Measurements from ENCODE around the gene SMPX.

SMPX gene

DNA sequence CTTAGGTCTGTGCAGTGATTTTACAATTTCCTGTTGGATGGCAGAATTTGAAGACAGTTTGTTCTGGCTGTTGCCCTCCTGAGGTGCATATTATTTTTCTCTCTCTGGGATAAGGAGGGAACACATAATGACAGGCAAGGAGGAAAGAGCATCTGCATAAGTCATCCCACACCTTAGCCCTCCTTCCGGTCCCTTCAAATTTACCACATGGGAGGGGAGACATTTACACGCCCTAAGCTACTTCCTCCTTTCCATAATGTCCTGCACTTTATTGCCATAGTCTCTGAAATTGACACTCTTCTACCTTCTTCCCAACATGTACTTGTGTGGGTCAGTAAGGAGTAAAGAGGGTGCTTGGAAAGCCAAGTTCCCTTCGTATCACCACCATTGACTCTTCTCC is 13.9 kb downstream of the SMPX start:
- DNase-seq (ENCODE audit: low spot score) = no peak

DNA sequence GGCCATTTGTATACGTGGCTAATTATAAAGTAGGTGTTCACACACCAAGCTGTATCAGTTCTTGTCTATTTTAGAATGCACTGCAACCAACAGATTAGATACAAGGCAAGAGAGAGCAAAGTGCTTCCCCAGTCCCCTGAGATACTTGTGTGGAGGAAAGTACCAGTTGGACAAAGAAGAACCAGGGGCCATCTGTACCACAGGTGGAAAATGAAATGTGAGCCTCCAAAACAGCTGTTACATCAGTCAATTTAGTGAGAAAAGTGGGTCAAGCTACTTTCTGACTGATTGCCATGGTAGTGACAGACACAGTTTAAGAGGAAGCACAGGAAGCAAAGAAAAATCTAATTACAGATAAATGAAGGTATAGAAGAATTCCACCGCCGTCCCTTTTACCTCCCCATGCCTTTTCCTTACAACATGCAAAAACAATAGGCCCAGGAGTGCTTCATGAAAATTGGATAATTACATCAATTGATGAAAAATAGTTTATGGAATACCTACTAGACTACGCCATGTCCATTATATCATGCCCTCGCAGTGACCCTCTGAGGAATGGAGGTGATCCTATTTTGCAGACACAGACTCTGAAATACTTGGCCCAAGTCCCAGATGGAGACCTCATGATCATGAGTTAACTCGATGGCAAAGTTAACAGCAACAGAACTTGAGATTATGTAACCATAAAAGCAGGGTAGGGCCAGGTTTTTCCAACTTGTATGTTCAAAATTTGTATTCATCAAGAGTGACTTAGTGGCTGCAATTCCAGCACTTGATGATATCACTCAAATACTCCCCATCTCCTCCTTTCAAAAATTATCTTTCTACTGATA is 15.8 kb downstream of the SMPX start:
- no peak for DNase-seq (ENCODE audit: low spot score)

DNA sequence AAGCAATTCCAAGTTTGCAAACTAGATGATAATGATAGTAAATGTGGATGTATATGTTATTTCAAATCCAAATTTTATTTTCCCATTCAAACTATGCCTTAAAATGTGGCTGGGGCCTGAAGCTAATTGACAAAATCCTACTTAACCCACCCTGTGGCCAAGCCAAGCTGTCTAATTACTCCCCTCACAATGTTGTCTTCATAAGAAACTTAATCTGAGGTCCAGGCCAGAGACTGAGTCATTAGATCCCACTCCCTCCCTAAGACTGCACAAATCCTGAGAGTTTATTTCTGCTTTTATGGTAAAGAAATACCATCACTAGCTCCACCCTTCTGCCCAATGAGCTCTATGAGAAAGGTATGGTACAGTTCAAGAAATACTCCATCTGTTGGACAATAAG is 16.6 kb downstream of the SMPX start:
- DNase-seq (ENCODE audit: low spot score) = no peak

DNA sequence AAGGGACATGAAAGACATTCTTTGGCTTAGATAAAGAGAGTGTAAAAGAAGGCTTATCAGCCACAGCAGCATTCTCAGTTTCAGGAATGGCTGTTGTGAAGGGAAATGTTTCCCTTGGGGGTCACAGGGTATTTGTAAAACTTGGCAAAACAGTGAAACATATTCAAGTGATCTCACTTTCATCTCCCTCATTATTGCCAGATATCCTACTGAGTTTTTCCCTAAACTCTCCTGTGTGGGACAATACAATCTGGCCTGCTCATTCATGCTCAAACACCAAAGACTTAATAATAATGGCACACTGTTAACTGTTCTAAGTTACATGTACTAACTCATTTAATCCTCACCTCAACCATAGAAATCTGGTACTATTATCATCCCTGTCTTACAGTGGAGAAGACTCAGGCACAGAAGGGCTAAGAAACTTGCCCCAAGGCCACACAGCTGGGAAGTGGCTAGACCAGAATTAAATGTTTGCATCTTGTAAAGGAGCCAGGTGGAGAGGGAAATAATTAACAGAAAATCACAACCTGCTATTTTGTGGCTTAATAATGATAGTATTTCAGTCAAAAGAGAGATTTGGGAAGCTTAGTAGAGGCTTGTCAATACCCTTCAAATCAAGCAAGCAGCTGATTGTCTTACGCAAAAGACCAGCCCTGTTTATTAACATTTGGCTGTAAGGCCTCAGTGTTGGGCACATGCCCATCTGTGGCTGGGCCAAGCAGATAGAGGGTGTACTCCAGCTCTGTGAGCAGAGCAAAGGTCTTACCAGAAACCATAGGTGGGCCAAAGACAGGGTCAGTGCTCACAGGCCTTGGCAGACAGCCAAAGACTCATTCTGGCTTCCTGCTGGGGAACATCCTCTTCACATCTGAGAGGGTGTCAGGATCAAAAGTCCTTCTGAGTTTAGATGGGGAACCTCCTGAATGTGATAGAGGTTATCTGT is 17.3 kb downstream of the SMPX start:
- DNase-seq (ENCODE audit: low spot score) = peak; percentile 58

DNA sequence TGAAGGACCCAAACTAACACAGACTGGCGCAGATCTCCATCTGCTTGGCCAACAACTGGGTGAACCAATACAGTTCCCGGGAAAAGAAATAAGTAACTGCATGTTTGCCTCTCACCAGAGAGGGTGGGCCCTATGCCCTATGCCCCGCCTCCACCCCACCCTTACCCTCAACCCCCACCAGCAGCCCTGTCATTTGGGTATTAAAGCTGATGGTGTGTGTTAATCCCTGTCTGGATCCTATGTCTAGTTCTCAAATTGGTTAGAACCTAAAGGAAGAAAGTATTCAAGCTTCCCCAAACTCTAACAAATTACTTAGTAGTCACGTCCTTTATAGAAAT is 19.0 kb downstream of the SMPX start:
- no peak for DNase-seq (ENCODE audit: low spot score)

DNA sequence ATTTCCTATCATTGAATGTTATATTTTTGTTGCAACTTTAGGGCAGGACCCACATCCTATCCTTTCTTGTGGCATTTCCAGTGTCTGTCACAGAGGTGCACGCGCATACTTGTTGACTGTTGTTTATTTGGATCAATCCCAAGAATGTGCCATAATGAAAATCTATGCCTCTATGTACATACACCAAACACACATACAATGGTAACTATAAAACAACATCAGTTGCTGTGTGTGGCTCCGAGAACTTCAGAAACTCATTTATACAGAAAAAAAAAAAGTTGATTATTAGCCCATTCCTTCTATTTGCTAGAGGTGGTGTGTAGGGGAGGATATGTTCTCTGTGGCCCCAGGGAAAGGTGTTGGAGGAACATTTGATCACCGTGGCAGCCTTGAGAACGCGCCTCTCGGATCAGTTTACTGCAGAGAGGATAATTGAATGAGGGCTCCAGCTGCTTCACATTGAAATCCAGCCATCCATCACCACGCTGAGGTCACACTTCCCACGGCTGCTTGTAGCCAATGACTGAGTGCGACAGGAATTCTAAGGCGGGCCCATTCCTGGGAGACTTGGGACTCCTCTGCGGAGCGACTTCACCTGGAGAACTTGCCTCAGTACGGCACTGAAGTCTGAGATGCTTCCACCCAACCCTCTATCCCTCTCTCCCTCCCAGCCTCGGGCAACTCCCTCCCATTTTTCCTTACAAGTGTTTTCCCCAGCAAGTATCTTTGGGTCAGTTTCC is 19.5 kb downstream of the SMPX start:
- no peak for DNase-seq (ENCODE audit: low spot score)

DNA sequence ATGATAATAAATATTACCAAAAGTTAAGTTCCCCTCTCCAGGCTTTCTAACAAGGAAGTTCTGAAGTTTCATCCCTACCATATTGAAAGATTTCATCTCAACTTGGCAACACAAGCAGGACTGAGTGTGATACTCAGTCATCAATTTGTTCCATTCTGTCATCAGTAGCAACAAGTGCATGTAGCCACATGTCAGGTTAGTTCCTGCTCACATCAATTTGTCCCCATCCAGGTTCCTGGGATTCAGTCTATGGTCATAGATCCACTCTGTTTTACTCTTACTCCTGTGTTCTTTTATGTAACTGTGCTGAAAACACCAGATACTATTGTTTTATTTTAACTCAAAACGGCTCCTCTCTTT is 22.2 kb downstream of the SMPX start:
- no peak for DNase-seq (ENCODE audit: low spot score)

DNA sequence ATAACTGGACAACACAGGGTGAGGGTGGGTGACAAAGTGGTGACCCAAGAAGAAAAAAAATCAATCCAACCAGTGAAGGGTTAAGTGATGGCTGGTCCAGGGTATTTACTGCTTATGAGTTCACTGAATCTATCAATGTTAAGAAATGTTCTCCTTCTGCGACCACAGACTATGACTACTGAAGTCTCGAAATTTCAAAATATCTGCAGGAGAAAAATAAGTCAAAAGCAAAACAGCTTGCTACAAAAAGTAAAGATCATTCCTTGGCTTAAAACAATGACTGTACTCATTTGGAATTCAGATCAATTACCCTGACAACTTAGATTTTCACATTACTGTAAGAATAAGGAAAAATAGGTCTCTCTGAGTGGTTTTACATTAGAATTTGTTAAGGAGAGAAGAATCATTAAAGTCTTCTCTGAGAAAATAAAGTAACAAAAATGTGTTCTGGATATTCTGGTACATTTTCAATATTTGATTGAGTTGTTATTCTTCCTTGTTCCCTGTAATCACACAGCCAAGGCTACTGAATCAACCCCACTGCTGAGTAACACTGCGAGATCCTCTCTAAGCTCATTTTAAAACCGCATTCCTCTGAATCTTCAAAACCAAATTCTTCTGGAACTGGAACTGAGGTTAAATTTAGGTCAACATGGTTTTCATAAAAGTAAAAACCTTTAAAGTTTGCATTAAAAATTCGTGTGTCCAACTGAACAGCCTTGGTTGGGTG is 22.7 kb downstream of the SMPX start:
- DNase-seq (ENCODE audit: low spot score) = no peak

DNA sequence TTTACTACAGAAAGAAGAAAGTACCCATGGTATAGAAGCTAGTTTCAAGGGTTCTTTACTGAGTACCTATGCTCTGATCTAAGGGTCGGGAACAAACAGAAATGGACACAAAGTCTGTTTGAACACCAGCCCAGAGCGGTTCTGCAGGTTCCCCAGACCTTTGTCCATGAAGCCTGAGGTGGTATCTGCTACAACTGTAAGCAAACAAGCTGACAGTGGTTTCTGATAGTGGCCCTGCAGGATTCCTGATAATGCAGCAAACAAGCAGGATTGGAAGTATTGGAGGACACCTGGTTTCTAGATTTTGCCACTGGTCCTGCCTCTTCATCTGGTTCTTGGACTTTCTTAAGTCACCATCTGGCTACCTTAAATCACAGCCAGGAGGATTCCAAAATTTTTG is 23.7 kb downstream of the SMPX start:
- no peak for DNase-seq (ENCODE audit: low spot score)

DNA sequence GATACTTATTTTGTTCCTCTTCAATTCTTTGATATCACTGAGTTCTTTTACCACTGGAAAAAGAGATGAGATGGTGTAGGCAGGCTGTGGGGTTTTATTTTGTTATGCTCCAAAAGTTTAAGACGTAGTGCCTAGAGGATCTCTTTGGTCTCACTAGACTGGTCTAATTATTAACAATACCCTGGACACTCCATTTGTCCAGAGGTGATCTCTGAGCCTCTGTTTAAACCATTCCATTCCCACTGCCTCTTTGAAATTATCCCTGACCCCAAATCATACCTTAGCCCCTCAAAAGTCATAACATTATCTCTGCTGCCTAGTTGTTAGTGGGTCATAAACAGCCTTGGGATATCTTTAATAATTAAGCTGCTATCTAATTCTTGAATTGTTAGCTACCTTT is 24.2 kb downstream of the SMPX start:
- no peak for DNase-seq (ENCODE audit: low spot score)

DNA sequence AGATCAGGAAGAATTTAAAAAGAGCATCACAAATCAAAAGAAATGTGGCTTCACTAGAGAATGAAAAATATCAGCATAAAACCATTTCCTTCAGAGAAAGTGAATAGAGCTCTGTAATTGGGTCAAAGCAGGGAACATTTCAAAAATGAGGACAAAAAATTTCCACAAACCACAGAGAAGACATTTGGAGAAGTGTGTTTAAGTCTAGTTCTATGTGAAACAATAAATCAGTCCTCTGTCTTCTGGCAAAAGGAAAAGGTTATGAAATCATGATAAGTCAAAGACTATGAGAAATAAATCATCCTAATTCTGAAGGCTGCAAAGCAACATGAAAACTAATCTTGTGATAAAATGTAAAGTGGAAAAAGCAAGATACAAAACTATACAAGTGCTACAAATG is 27.9 kb downstream of the SMPX start:
- peak; percentile 44 for DNase-seq (ENCODE audit: low spot score)

DNA sequence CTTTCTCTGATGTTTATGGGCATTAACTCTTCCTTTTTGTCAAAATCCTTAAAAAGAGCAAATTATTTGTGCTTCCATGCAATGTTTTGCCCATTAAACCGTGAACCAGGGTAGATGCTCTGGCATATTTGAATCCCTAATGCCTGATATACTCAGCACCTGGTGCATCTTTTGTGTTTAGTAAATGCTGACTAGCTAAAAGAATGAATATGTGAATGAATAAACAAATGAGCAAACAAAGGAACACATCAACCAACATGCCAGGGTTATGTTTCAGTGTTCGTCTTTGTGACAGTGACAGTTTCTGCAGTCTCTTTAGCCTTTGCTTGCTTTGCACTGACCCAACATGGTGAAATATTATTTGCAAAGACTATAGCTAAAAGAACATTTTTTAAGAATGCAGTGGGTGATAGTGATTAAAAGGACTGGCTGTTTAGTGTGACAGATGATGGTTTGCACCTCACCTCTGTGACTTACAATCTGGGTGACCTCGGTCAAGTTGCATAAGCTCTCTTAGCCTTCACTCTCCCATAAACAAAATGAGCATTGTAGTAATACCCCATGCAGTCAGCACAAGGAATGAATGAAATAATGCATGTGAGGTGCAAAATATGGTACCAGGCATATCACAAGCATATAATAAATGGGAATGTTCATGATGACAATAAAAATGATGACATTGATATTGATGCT is 29.5 kb downstream of the SMPX start:
- DNase-seq (ENCODE audit: low spot score) = peak; percentile 19

DNA sequence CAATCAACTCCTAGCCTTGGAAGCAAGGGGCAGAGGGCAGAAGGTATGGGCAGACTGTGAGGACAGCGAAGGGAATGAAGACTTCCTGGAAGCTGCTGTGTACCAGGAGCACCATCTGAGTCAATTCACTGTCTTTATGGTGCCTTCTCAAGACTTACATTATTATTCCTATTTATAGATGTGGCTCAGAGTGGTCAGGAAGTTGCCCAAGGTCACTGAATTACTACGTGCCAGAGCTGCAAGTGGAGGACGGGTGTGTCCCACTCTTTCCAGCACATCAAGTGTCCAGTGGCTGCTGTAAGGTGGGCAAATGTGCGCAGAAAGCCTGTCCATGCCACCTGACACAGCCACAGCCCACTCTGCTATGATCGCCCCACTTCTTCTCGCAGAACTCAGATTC is 32.0 kb downstream of the SMPX start:
- no peak for DNase-seq (ENCODE audit: low spot score)

DNA sequence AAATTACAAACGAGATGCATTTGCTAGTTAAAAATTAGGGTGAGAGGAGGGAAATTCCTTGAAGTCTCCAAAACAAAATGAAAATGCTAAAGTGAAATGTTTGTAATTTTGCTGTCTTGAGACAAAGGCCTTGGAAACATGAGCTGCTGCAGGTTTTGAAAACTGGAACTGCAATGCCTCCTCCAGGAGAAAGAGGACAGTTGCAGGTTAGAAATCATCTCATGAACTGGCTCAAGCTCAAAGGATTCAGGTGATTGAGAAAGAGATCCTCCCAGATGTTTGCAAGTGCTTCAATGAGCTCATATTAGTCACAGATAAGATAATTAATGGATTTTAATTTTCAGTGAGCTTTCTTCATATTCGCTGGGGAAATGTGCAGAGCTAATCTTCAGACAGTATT is 32.4 kb downstream of the SMPX start:
- DNase-seq (ENCODE audit: low spot score) = peak; percentile 57

DNA sequence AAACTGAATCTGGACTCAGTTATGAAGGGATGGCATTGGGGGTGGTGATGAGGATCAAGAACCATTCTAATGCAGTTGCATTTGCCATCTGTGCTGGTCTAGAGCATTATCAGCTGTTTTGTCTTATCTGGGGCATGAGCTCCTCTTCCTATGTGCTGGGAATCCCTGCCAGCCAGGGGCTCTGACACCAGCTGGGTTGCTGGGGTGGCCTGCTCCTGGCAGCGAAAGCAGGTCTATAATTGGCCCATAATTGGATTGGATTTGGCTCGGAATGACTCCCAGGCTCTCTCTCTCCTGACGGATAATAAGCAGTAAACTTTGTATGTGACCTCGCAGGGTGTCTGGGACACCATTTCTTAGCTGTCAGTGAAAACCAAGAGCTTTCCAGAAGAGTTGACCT is 34.1 kb downstream of the SMPX start:
- no peak for DNase-seq (ENCODE audit: low spot score)

DNA sequence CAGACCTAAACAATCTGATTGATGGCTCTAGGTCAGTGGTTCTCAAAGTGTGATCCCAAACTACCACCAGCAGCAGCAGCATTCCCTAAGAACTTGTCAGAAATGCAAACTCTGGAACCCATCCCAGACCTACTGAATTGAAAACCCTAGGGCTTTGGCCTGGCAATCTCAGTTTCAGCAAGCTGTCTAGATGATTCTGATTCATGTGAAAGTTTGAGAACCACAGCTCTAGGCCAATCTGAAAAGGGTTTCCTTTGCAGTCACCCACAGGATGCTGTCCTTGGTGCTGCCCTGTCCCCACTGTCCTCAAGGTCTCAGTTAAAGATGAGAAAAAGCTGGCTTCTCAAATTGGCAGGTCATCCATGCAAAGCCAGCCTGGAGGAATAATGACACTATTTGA is 34.8 kb downstream of the SMPX start:
- no peak for DNase-seq (ENCODE audit: low spot score)

DNA sequence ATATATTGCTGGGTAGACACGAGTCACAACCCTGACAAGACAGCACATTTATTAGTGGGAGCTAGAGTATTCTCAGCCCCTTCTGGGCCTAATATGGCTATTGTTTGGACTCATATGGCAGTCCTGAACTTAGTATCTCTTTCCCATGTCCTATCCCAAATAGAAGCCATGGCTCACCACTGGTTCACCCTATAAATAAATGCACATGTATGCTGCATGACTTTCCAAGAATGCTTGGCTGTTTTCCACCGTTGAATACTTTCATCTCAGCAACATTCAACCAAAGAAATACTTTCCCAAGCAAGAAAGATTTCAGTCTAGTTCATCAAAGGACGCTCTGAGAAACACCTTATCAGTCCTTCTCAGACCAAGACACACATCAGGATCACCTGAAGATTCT is 36.7 kb downstream of the SMPX start:
- no peak for DNase-seq (ENCODE audit: low spot score)

DNA sequence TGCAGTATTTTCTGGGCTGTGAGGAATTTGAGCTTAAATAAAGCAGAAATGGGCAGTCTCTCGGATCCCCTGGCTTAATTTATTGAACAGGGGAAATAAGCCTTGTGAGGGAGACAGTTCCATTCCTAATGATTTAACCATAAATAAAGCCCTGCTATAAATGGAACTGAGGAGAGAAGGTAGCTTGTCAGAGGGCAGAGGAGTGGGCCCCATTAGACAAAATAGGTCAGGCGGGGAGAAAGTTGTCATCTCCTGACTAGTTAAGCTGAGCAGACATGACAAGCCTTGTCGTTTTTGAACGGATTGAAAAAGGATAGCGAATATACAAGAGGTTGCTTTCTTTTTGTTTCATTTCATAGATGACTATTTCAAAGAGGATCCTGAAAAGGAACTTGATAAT is 39.3 kb downstream of the SMPX start:
- DNase-seq (ENCODE audit: low spot score) = no peak

DNA sequence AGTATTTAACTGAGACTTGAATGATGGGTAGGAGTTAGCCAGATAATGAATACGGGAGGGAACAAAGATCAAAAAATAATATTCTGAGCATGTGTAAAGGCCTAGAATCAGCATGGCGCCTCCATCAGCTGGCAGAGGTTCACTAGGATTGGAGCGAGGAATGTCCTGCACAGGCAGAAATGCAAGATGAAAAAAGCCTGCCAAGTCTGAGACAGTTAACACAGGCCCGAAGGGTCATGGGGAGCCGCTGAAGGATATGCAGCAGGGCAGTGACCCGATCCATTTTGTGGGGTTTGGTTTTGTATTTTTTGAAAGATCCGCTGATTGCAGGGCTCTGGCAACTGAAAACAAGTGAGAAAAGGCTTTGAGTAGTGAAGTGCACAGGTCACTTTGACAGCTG is 40.1 kb downstream of the SMPX start:
- no peak for DNase-seq (ENCODE audit: low spot score)

DNA sequence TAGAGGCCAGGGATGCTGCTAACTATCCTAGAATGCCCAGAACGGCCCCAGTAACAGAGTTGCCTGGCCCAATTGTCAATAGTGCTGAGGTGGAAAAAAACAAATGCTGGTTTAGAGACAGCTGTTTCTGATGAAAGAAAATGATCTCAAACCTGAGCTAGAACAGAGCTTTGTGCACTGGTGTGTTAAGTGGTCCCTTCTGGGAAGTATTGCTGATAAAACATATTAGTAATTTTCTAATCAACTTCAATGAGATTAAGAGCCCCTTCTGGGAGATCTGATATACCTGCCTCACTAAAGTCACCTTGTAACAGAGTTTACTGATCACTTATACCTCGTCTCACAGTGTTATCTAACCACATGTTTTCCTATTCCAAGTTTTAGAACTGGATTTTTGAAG is 42.1 kb downstream of the SMPX start:
- no peak for DNase-seq (ENCODE audit: low spot score)

DNA sequence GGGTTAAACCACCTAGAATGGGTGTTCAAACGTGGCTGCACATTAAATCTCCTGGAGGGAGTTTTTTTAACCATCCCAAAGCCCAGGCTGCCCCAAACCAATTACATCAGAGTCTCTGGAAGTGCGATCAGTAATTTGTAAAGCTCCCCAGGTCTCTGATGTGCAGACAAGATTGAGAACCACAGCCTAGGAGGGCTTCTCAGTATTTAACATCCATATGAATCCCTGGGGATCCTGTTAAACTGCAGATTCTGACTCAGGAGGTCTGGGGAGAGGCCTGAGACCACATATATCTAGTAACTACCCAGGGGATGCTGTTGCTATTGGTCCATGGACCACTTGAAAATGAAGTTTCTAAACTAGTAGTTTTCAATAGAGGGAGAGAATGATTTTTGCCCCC is 42.6 kb downstream of the SMPX start:
- DNase-seq (ENCODE audit: low spot score) = no peak

DNA sequence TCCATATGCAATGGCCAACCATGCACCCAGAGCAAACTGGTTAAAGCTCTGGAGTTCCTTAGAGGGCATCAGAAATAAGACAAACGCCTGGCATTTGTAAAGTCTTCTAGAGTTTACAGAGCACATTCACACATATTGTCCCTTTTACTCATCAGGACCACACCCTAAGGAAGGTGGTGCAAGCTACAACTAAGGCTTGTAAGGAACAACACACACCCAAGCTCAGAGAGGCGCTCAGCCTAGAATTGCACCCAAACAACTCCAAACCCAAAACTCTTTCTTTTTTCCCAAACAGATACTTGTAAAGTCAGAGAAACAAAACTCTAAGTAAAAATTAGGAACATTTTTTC is 46.1 kb downstream of the SMPX start:
- DNase-seq (ENCODE audit: low spot score) = no peak

Measured in cerebellar cortex (tissue), 1 donor.